A204.1 (cell line): ENCODE results near the gene PIGB.
"Not testable (repeated sequence)": the region's sequence is repeated elsewhere in the genome, so short reads cannot be mapped to it uniquely, and the experiment has no call there.

Source experiments
- FAIRE-seq: peaks from 2 replicates; lab custom pipeline; 2012; peaks lifted over from hg19 to GRCh38; lab: Jason Lieb, UNC

Gene PIGB

DNA sequence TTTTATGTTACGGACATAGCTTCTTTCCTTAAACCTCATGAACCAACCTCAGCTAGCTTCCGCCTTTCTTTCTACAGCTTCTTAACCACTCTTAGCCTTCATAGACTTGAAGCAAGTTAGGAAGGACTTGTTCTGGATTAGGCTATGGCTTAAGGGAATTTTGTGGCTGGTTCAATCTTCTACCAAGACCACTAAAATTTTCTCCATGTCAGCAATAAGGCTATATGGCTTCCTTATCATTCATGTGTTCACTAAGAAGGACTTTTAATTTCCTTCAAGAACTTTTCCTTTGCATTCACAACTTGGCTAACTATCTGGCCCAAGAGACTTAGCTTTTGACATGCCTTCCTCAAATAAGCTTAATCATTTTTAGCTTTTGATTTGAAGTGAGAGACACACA, 64.7 kb downstream of the PIGB start:
- no peak for FAIRE-seq

DNA sequence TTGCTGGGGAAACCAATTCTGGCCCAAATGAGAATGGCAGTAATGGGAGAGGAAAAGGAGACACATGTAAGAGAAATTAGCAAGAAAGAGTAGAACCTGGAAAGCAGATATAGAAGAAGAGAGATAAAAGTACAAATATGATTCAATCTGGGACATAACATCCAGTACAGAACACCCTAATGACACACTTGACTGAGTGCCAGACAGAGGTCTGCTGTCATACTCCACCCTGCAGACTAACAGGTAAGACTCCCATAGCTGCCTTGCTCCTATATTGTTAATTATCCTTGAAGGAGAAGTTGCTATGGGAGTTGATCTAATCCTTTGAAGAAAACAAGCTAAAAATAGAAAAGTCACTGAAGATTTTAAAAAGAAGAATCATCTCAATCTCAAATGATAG, 68.0 kb downstream of the PIGB start:
- no peak for FAIRE-seq

DNA sequence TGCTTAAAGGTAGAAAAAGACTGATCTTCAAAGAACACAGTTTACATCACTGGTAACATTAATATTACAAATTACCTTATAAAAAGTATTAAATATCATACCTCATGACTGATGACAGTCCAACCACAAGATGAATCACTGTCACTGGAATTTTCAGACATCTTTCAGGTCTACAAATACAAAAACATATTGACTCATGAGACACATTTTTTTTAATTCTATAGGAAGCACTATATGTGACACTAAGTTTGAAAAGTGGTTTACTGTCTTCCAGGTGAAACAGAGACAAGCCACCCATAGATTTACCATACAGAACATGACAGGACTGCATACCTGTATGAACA, 70.2 kb downstream of the PIGB start:
- no peak for FAIRE-seq

- FAIRE-seq = no peak
These were observed 75.7 kb downstream of the PIGB start for GRCh38 chr15:55394694-55395093.

GRCh38 chr15:55398243-55398642, 79.2 kb downstream of the PIGB start:
- no peak for FAIRE-seq

- FAIRE-seq = not testable (repeated sequence)
These were observed 81.0 kb downstream of the PIGB start for GRCh38 chr15:55400050-55400449.

GRCh38 chr15:55401786-55402246, 82.8 kb downstream of the PIGB start:
- no peak for FAIRE-seq

DNA sequence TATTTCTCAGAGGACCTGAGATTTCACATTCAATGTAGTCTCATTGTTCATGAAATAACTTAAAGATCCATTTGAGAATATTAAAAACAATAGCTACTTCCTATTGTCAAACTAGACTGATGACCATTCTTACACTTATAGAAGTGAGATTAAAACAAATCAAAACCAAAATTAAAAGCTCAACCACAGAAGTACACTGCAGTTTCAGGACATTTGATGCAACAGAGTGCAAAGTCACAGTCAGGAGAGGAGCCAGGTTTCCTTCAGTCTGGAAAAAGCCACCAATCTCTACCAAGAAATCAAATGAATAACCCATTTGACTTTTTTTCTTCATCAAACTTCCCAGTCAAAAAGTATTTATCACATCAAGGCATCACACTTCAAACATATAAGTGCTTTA, 83.7 kb downstream of the PIGB start:
- no peak for FAIRE-seq

DNA sequence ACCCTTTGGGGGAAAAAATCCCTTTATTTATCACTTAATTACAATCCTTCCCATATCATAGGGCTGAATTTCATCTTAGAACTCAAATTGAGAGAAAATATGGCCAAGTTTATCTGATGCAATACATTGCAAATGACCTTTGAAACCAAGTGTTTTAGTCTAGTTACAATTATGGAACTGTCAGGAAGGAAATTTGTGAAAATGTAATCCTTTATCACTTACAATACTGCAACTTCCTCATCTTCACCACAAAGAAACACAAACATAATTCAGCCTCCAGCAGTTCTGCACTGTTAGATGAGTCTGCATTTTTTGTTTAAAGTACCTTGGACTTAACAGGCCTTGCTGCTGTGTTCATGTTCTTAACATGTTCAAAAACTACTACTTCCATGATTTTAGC, 84.5 kb downstream of the PIGB start:
- no peak for FAIRE-seq
